Hepatocyte (in vitro differentiated cells): ENCODE measurements around the gene SUMF2. TPM values are rescaled to one million over a fixed set of nuclear protein-coding genes. Genes with fewer than 3 reads are reported as not detected.
"Not testable (repeated sequence)": the region's sequence is repeated elsewhere in the genome, so short reads cannot be mapped to it uniquely, and the experiment has no call there.

ENCODE experiments used
- DNase-seq: peaks from one replicate; pipeline ENCODE4 v3.0.0-alpha.2; 2016; ENCODE audit warnings: low spot score
- H2AFZ ChIP-seq: fragments of 200-600 bp; sonication (generic); 2 replicates; pipeline ENCODE4 v1.6.0; 2016; ENCODE audit warnings: antibody characterized with exemption, mild to moderate bottlenecking
- H3K27ac ChIP-seq: fragments of 200-600 bp; sonication (generic); 2 replicates; pipeline ENCODE4 v1.5.1; 2016; ENCODE audit warnings: mild to moderate bottlenecking
- H3K27me3 ChIP-seq: fragments of 200-600 bp; sonication (generic); 2 replicates; pipeline ENCODE4 v1.6.1; 2016
- H3K36me3 ChIP-seq: fragments of 200-600 bp; sonication (generic); replicated peaks from 2 replicates; pipeline ENCODE4 v1.5.1; 2016; ENCODE audit warnings: low read depth; ENCODE audit not compliant: insufficient read depth
- H3K4me1 ChIP-seq: fragments of 200-600 bp; sonication (generic); 2 replicates; pipeline ENCODE4 v1.5.1; 2016; ENCODE audit warnings: mild to moderate bottlenecking, moderate library complexity; ENCODE audit not compliant: insufficient read depth
- H3K4me2 ChIP-seq: fragments of 200-600 bp; sonication (generic); 2 replicates; pipeline ENCODE4 v1.6.0; 2016
- H3K4me3 ChIP-seq: fragments of 200-600 bp; sonication (generic); 2 replicates; pipeline ENCODE4 v1.5.1; 2016; ENCODE audit warnings: mild to moderate bottlenecking
- H3K79me2 ChIP-seq: fragments of 200-600 bp; sonication (generic); 2 replicates; pipeline ENCODE4 v1.6.0; 2017; ENCODE audit warnings: mild to moderate bottlenecking
- H3K9me2 ChIP-seq: fragments of 200-600 bp; sonication (generic); replicated peaks from 2 replicates; pipeline ENCODE4 v1.6.0; 2017; ENCODE audit warnings: mild to moderate bottlenecking; ENCODE audit not compliant: insufficient read depth
- H3K9me3 ChIP-seq: fragments of 200-600 bp; sonication (generic); 2 replicates; pipeline ENCODE4 v1.5.1; 2016; ENCODE audit warnings: low read depth, mild to moderate bottlenecking
- H4K20me1 ChIP-seq: fragments of 200-600 bp; sonication (generic); 2 replicates; pipeline ENCODE4 v1.6.0; 2016; ENCODE audit warnings: mild to moderate bottlenecking; ENCODE audit not compliant: insufficient read depth, poor library complexity, severe bottlenecking
- CTCF ChIP-seq: fragments of 200-600 bp; sonication (generic); IDR thresholded peaks from 2 replicates; pipeline ENCODE4 v1.5.1; 2016; ENCODE audit warnings: antibody characterized with exemption, mild to moderate bottlenecking; ENCODE audit not compliant: poor library complexity
- EZH2 ChIP-seq: fragments of 200-600 bp; sonication (generic); IDR thresholded peaks from 2 replicates; pipeline ENCODE4 v1.6.1; 2016; ENCODE audit warnings: antibody characterized with exemption, mild to moderate bottlenecking, borderline replicate concordance
- EZH2phosphoT487 ChIP-seq: fragments of 200-600 bp; sonication (generic); IDR thresholded peaks from one replicate; pipeline ENCODE4 v1.6.1; 2018; ENCODE audit warnings: antibody characterized with exemption, mild to moderate bottlenecking, low read depth, moderate library complexity; ENCODE audit not compliant: unreplicated experiment, severe bottlenecking
- WGBS: methylation state at CpG from one replicate; pipeline ENCODE4 v1.1.6; 2016; ENCODE audit warnings: low lambda C conversion rate; ENCODE audit errors: missing lambda C conversion rate; 5-methylcytosine and 5-hydroxymethylcytosine counted together
- polyA plus RNA-seq: library from polyadenylated mRNA; unstranded; fragments of >200 nt; fragmentation: Nextera tagmentation; extraction: Ambion mirVana; gene quantifications from 2 replicates; pipeline ENCODE4 v1.2.1, GENCODE V29; 2016
- total RNA-seq: library from RNA; depleted of rRNA; stranded (reverse); fragments of >200 nt; gene quantifications from 2 replicates; pipeline ENCODE4 v1.2.3, GENCODE V29; 2014

Gene SUMF2
- total and polyA plus RNA-seq, 2 experiments from 2014 or later = 161 to 181 TPM

- H3K4me1 ChIP-seq = no peaks in the 10 kb centered on the region
- H3K9me3 ChIP-seq = no peaks in the 10 kb centered on the region
- peak overlapping the region; percentile 80 for H3K4me2 ChIP-seq
- H3K79me2 ChIP-seq = peaks cover 34% of the 10 kb centered on the region
- H4K20me1 ChIP-seq = no peaks in the 10 kb centered on the region
- TF ChIP-seq EZH2phosphoT487 = no peak
- peak; percentile 27 for TF ChIP-seq CTCF
- H3K27me3 ChIP-seq = no peaks in the 10 kb centered on the region
- H3K4me3 ChIP-seq = peak overlapping the region; percentile 53
- peak overlapping the region; percentile 83 for H2AFZ ChIP-seq
- under 1% methylated on average over 26 of the region's 27 CpGs for WGBS
- no peaks in the 10 kb centered on the region for H3K9me2 ChIP-seq
- no peaks in the 10 kb centered on the region for H3K36me3 ChIP-seq
- peak overlapping the region; percentile 81 for H3K27ac ChIP-seq
- DNase-seq = peak; percentile 87
These were observed 30.2 kb upstream of the SUMF2 start for GRCh38 chr7:56033671-56034432.

- Histone ChIP-seq H3K36me3 (no peaks in the 10 kb centered on the region), H3K9me3 (no peaks in the 10 kb centered on the region), H3K27me3 (no peaks in the 10 kb centered on the region), H3K27ac (peak overlapping the region; percentile 20), H3K4me1 (no peaks in the 10 kb centered on the region), H3K4me3 (no peak overlapping the region), H3K4me2 (no peak overlapping the region), H4K20me1 (no peaks in the 10 kb centered on the region), H3K9me2 (no peaks in the 10 kb centered on the region), H3K79me2 (peaks cover 19% of the 10 kb centered on the region), H2AFZ (no peak overlapping the region)
- DNase-seq = no peak
- WGBS = 94% methylated on average over 3 of the region's 3 CpGs
- TF ChIP-seq CTCF (no peak), EZH2phosphoT487 (no peak), EZH2 (no peak)
These were observed 23.4 kb upstream of the SUMF2 start for GRCh38 chr7:56040730-56041129.

GRCh38 chr7:56045758-56046157 lies 18.3 kb upstream of the SUMF2 start:
- peak overlapping the region; percentile 90 for H3K27ac ChIP-seq
- not testable (repeated sequence) for H4K20me1 ChIP-seq

GRCh38 chr7:56046721-56047445 lies 17.2 kb upstream of the SUMF2 start:
- peak overlapping the region; percentile 90 for H3K27ac ChIP-seq
- no peak overlapping the region for H2AFZ ChIP-seq
- peak overlapping the region; percentile 61 for H3K4me2 ChIP-seq
- no peaks in the 10 kb centered on the region for H3K27me3 ChIP-seq
- peak; percentile 73 for DNase-seq
- no peak overlapping the region for H3K4me3 ChIP-seq
- H3K79me2 ChIP-seq = peaks cover 44% of the 10 kb centered on the region
- 23% methylated on average over 5 of the region's 5 CpGs for WGBS
- H3K4me1 ChIP-seq = peaks cover 29% of the 10 kb centered on the region
- no peaks in the 10 kb centered on the region for H3K9me2 ChIP-seq
- H3K36me3 ChIP-seq = no peaks in the 10 kb centered on the region
- H3K9me3 ChIP-seq = no peaks in the 10 kb centered on the region
- no peaks in the 10 kb centered on the region for H4K20me1 ChIP-seq
- TF ChIP-seq EZH2phosphoT487 (no peak), EZH2 (no peak), CTCF (no peak)

More at GRCh38 chr7:56045758-56046157, 18.3 kb upstream of the SUMF2 start:
- not testable (repeated sequence) for DNase-seq, H3K9me3 ChIP-seq, H2AFZ ChIP-seq, H3K4me3 ChIP-seq, H3K9me2 ChIP-seq, H3K4me2 ChIP-seq, H3K36me3 ChIP-seq, H3K27me3 ChIP-seq
- peaks cover 29% of the 10 kb centered on the region for H3K4me1 ChIP-seq
- peaks cover 41% of the 10 kb centered on the region for H3K79me2 ChIP-seq
- 100% methylated on average over 2 of the region's 2 CpGs for WGBS

- Histone ChIP-seq H3K27ac (peak overlapping the region; percentile 90), H3K79me2 (peaks cover 50% of the 10 kb centered on the region), H3K4me2 (peak overlapping the region; percentile 61), H3K4me1 (peaks cover 32% of the 10 kb centered on the region)
- H3K36me3 ChIP-seq, H3K27me3 ChIP-seq, H3K9me3 ChIP-seq, H3K4me3 ChIP-seq, H4K20me1 ChIP-seq, H2AFZ ChIP-seq, H3K9me2 ChIP-seq: not testable (repeated sequence)
- peak; percentile 35 for DNase-seq
- 59% methylated on average over 11 of the region's 11 CpGs for WGBS
These were observed 16.5 kb upstream of the SUMF2 start for GRCh38 chr7:56047446-56048116.
